Neutrophil (primary cell): ENCODE measurements around the gene CHRND.

Experiments used
- H3K27ac ChIP-seq: fragments of 200-600 bp; sonication (generic); 2 replicates; pipeline ENCODE4 v1.5.1; 2016; ENCODE audit warnings: mild to moderate bottlenecking, moderate library complexity
- H3K27me3 ChIP-seq: fragments of 200-600 bp; sonication (generic); 2 replicates; pipeline ENCODE4 v1.6.0; 2016; ENCODE audit warnings: mild to moderate bottlenecking
- H3K36me3 ChIP-seq: fragments of 200-600 bp; sonication (generic); 2 replicates; pipeline ENCODE4 v1.5.1; 2017
- H3K4me1 ChIP-seq, 2 experiments: fragments of 200-600 bp in 1 of 2; sonication (generic) in 1 of 2; 1 replicate in 1 of 2; 2 replicates in 1 of 2; pipeline versions ENCODE4 v1.5.1 to v1.6.1; 2013 to 2016; ENCODE audit warnings: low read depth in 1 of 2, low read length in 1 of 2, mild to moderate bottlenecking in 1 of 2, moderate library complexity in 1 of 2; ENCODE audit not compliant: control insufficient read depth in 1 of 2, insufficient read depth in 1 of 2
- H3K4me3 ChIP-seq, 2 experiments: fragments of 200-600 bp in 1 of 2; sonication (generic) in 1 of 2; 1 replicate in 1 of 2; 2 replicates in 1 of 2; pipeline ENCODE4 v1.5.1; 2013 to 2016; ENCODE audit warnings: low read depth in 1 of 2, low read length in 1 of 2, mild to moderate bottlenecking in 1 of 2, moderate library complexity in 1 of 2
- H3K9me3 ChIP-seq: fragments of 200-600 bp; sonication (generic); 2 replicates; pipeline ENCODE4 v1.5.1; 2016
- CTCF ChIP-seq: fragments of 200-600 bp; sonication (generic); IDR thresholded peaks from 2 replicates; pipeline ENCODE4 v1.5.1; 2016; ENCODE audit warnings: antibody characterized with exemption

Gene CHRND

GRCh38 chr2:232495292-232495691 lies 30.7 kb upstream of the CHRND start:
- H3K27me3 ChIP-seq: peaks cover 39% of the 10 kb centered on the region
- no peaks in the 10 kb centered on the region for H3K4me1 ChIP-seq
- H3K9me3 ChIP-seq: no peaks in the 10 kb centered on the region
- H3K27ac ChIP-seq: no peak overlapping the region
- H3K4me3 ChIP-seq: no peak overlapping the region
- H3K36me3 ChIP-seq: no peaks in the 10 kb centered on the region
- no peak for TF ChIP-seq CTCF

- no peak for TF ChIP-seq CTCF
- H3K4me1 ChIP-seq: no peaks in the 10 kb centered on the region
- no peak overlapping the region for H3K27ac ChIP-seq
- H3K4me3 ChIP-seq: no peak overlapping the region
- H3K27me3 ChIP-seq: peaks cover 52% of the 10 kb centered on the region
- H3K9me3 ChIP-seq: no peaks in the 10 kb centered on the region
- no peaks in the 10 kb centered on the region for H3K36me3 ChIP-seq
Observed at GRCh38 chr2:232496501-232497270, 29.3 kb upstream of the CHRND start.

- Histone ChIP-seq H3K27me3 (peaks cover 59% of the 10 kb centered on the region), H3K27ac (no peak overlapping the region), H3K4me3 (no peak overlapping the region), H3K36me3 (no peaks in the 10 kb centered on the region), H3K9me3 (no peaks in the 10 kb centered on the region), H3K4me1 (no peaks in the 10 kb centered on the region)
- TF ChIP-seq CTCF: no peak
Observed at GRCh38 chr2:232497348-232497747, 28.6 kb upstream of the CHRND start.

- H3K9me3 ChIP-seq: no peaks in the 10 kb centered on the region
- H3K27me3 ChIP-seq: peaks cover 70% of the 10 kb centered on the region
- no peak overlapping the region for H3K27ac ChIP-seq
- TF ChIP-seq CTCF: no peak
- H3K4me1 ChIP-seq: no peaks in the 10 kb centered on the region
- H3K4me3 ChIP-seq: no peak overlapping the region
- H3K36me3 ChIP-seq: no peaks in the 10 kb centered on the region
Observed at GRCh38 chr2:232498452-232498851, 27.5 kb upstream of the CHRND start.

GRCh38 chr2:232501331-232501771 lies 24.6 kb upstream of the CHRND start:
- Histone ChIP-seq H3K4me1 (no peaks in the 10 kb centered on the region), H3K36me3 (no peaks in the 10 kb centered on the region)

More at GRCh38 chr2:232501331-232501771, 24.6 kb upstream of the CHRND start:
- Histone ChIP-seq H3K27me3 (peaks cover 88% of the 10 kb centered on the region), H3K4me3 (no peak overlapping the region), H3K9me3 (no peaks in the 10 kb centered on the region), H3K27ac (no peak overlapping the region)
- TF ChIP-seq CTCF: no peak
